ENCODE measurements around the gene PRKG2.

The PRKG2 gene

DNA sequence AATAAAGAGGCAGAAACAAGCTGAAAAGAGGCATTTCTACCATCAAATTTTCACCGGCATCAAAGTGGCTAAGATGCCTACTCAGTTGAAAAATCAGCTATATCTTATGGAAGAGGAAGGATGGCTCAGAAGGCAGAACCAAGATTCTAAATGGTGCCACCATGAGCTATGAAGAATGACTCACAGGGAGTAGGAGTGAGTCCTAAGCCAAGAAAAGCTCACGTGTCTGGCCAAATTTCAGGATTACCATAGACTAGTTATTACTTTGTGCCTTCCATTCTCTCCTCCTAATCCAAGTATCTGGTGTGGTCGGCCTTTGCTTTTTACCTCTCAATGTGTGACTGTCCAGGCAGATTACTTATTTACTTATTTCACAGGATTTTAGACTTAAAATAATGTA is 129.7 kb downstream of the PRKG2 start:
- DNase-seq = no peak

DNA sequence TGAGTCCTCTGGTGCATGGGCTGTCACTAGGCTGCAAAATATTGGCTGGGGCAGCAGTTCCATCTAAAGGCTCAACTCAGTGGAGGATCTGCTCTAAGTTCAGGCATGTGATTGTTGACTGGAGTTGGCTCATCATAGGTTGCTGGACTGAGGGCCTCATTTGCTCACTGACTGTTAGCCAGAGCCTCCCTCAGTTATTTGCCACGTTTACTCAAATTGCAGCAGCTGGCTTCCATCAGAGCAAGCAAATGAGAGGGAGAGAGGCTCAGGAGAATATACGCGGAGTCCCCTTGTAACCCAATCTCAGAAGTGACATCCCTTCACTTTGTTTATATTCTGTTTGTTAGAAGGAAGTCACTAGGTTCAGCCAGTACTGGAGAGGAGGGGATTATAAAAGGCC is 130.4 kb downstream of the PRKG2 start:
- no peak for DNase-seq

- no peak for DNase-seq
Observed at GRCh38 chr4:81084029-81084428, 131.0 kb downstream of the PRKG2 start.

GRCh38 chr4:81081156-81081555 is 133.9 kb downstream of the PRKG2 start:
- no peak for DNase-seq

DNA sequence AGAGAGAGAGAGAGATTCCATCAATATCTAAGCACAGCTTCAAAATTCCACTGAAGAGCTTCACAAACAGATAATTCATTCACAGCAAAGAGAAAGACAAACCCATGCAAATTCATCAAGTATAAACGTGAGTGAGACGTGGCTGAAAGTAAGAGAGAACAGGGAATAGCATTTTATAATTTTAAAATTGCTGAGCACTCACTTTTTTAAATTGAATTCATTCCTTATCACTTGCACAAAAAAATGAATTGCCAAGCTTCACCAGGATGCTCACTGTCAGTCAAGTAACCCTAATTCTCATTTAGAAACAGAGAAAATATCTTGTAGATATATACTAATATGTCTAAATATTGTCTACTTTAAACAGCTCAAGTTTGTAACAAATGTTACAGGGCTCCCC is 144.0 kb downstream of the PRKG2 start:
- DNase-seq = no peak

- DNase-seq = peak; percentile 10 to 52 (median 39)
Observed at GRCh38 chr4:81069706-81070331, 145.2 kb downstream of the PRKG2 start.

DNA sequence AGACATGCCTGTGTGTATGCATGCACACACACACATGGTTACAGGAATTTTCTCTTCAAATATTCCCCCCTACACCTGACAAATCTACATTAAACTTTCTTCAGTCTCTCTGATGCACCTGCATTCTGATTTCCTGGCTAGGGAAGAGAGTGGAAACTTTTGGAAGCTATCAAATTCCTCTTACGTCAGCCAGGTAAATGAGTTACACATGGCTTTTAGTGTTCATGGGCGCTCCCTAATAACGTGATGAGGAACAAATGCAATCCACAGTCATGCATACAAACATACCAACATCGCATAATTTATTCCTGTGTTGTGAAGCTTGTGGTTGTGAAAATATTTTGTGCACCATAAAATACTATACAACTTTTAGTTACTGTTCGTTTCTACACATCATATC is 149.6 kb downstream of the PRKG2 start:
- no peak for DNase-seq

DNA sequence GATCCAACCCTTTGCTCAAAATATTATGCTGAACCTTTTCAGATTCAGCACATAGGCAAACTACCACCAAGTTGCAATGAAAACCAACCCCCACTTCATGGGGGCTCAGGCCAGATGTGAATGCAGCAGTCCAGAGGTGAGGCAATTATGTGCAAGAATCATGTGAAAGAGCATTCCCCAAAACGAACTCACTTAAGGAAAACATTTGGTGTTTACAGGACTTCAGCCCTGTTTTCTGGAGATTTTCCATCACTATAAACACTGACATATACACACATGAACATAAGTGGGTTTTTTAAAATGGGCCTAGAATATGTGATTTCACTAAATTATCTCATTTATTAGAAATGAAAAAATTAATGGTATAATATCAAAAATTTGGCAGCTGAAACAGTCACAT is 153.0 kb downstream of the PRKG2 start:
- DNase-seq = no peak

DNA sequence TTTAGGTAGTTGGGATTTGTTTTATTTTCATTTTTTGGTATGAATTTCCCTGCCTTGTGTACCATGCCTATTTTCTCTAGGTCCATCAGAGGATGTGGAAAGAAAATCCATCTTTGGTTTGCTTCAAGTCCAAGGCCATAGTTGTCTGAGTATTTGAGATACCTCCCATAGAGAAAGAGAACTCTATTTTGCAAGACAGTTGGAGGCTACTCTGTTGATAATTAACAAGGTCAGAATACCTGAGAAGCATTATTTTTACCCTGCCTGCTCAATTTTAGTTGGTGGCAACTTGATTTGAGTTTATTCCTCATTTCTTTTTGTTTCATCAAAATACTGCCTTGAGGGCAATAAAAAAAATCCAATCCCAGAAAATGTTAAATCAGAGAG is 153.7 kb downstream of the PRKG2 start:
- no peak for DNase-seq

- DNase-seq = no peak
Observed at GRCh38 chr4:81060587-81061343, 154.3 kb downstream of the PRKG2 start.

- no peak for DNase-seq
Observed at GRCh38 chr4:81058621-81059020, 156.4 kb downstream of the PRKG2 start.

DNA sequence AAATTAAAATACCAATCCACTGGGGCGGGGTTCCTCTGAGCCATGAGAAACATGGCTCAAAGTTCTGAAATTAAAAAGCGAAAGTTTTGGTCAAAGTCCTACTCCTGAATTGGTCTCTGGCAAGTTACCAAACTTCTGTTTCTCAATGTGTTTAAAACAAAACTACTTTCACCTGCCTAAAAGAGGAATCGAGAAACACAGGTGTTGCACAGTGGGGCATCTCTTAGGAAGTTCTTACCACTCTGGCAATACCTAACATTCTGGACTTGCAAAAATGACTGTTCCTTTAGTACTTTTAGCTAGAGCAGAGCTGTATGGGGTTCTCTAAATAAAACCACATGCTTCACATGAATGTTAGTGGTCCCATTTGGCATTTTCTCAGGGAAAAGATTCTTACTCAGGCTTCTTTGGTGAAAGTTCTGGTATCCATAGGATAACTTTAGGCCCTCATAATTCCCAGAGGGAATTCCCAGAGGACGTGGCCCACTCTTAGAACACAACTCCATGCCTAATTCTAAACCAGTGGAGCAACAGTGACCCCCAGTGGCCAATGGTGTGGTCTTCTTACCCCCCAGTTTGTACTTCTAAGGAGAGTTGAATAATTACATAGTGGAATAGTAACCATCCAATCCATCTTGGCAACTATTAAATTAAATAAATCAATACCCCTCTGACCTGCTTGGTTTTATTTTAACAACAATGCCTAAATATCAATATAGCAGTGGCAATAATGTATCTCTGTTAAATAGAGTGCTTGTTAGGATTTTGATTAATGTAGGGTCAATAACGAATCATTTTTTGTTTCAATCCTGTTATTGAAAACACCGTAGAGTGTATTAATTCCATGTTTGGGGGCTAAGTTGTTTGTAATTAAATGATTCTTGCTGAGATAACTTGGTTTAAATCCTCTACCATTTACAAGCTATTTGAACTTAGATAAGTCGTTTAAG is 162.6 kb downstream of the PRKG2 start:
- DNase-seq = peak in 2 of 5 donors; percentile 14 to 39

GRCh38 chr4:81049907-81050306 is 165.1 kb downstream of the PRKG2 start:
- DNase-seq = no peak

DNA sequence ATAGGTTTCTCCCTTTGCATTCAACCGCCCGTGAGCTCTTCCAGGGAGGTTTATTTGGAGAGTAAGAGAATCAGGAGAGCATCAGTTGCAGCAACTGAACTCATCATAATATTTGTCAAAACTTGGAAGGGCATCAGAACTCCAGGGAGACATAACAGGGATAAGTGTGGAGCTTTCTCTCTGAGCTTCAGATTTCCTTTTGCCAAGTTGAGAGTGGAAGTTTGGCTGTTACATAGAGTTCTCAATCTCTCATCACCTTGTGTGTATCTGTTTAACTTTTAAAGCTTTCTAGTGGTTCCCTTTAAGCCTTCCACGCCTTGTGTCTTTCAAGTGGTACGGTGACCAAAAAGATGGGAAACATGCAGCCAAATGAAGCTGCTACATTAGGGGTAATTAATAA is 165.7 kb downstream of the PRKG2 start:
- no peak for DNase-seq

- no peak for DNase-seq
Observed at GRCh38 chr4:81042578-81043365, 172.2 kb downstream of the PRKG2 start.

DNA sequence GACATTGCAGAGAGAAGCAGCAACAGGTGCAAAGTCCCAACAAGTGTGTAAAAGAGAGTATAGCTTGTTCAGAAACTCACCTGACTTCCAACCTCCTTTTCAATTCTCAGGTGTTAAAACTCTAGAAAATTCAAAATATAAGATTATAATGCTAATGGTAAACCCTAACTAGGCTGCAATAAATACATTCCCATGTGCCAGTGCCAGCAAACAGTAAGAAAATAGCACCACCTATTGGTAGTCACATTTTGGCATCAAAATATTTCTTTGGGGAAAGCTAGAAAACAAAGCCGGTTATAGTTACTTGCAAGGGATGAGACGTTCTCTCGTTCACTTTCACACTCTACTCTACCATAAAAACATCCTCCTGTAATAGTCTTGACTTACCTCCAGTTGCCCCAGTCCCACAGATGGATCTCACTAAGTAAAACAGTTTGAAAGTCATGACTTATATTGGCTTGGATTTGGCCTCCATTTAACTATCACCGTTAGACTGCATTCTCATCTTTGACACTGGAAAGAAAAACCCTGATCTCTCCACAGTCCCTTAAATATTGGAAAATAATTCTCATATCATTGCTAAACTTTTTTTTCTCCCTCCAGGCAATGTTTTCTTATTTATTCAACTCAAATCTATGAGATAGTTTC is 174.9 kb downstream of the PRKG2 start:
- peak in 1 of 5 donors; percentile 1 for DNase-seq

DNA sequence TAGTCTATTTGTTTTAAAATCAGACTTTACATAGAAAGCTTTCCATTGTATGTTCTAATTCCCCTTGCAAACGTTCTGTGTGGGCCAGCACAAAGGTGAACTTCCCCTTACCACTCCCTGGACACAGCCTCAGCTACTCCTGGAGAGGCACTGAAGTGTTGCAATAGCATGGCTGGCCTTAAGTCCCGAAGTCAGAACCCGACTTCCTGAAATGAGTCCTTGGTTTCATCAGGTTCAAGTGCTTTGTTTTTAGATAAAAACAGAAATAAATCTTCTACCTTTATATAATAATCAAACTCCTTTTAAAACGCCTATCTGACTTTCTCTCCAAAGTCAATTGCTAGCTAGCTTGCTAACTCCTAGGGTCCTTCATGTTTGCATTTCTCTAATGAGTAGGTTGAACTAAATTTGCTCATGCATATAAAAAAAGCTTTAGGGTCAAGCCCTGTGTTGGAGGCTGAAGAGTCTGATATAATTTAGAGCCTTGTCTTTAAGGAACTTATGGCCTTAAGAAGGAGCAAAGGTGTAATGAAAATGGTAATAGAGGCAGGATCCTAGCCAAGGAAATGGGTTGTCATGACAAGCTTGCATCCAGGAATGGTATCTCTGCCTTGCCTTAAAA is 175.6 kb downstream of the PRKG2 start:
- DNase-seq = no peak

DNA sequence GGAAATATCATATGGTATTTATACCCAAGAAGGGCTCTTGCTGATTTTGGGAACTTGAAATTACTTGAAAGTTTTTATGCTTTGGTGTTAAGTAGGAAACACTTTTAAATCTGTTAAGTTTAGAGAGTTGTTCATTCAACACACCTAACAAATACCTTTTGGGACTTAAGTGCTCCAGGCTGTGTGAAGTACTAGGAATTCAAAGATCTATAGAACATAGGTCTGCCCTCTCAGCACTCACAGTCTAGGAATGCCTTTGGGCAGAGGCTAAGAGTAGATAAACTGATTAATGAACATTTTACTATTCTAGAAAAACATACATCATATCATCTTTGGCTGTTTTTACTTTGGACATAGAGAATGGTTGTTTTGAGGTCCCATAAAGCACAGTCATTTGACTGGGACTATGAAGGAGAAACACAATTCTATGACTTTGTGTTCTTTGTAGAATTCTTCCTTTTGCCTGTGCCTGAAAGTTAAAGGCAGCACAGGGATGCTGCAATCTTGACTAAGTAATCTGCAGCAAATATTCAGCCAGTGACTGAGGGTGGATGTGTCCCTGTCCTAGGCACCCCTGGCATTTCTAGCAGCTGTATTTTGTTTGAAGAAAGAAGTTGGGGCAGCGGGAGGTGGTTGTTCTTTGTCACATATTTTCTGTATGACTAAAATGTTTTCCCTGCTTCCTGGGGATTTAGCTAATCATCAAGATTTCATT is 176.2 kb downstream of the PRKG2 start:
- no peak for DNase-seq
